Fibroblast of lung (primary cell): ENCODE results near the gene ABHD6. TPM values are rescaled to one million over a fixed set of nuclear protein-coding genes. Genes with fewer than 3 reads are reported as not detected.
"Not testable (repeated sequence)": the region's sequence is repeated elsewhere in the genome, so short reads cannot be mapped to it uniquely, and the experiment has no call there.

Experiments
- DNase-seq, 2 donors: peaks; one replicate each; pipeline versions ENCODE4 v3.0.0 to v3.0.0-alpha.2; 2010; ENCODE audit warnings: low read depth in 2 of 2
- H2AFZ ChIP-seq: 2 replicates; pipeline ENCODE4 v1.5.1; 2012; ENCODE audit warnings: low read length, control low read depth, inconsistent platforms
- H3K27ac ChIP-seq: 2 replicates; pipeline ENCODE4 v1.5.1; 2011; ENCODE audit warnings: low read length, control low read depth; ENCODE audit not compliant: insufficient read depth
- H3K27me3 ChIP-seq: 2 replicates; pipeline ENCODE4 v1.5.1; 2011; ENCODE audit warnings: mild to moderate bottlenecking, low read length; ENCODE audit not compliant: control insufficient read depth, insufficient read depth
- H3K36me3 ChIP-seq: 2 replicates; pipeline ENCODE4 v1.5.1; 2011; ENCODE audit warnings: low read length; ENCODE audit not compliant: control insufficient read depth, insufficient read depth
- H3K4me1 ChIP-seq: 2 replicates; pipeline ENCODE4 v1.5.1; 2011; ENCODE audit warnings: low read length; ENCODE audit not compliant: control insufficient read depth, insufficient read depth; ENCODE audit errors: extremely low read depth
- H3K4me2 ChIP-seq: 2 replicates; pipeline ENCODE4 v1.5.1; 2011; ENCODE audit warnings: low read length, control low read depth; ENCODE audit not compliant: insufficient read depth; ENCODE audit errors: extremely low read depth
- H3K4me3 ChIP-seq, 4 experiments: fragments of 200-600 bp in 1 of 4; sonication (generic) in 1 of 4; replicated peaks in 1 of 4; 2 replicates each; pipeline ENCODE4 v1.5.1; 2011 to 2016; ENCODE audit warnings: low read length in 4 of 4, low read depth in 3 of 4, mild to moderate bottlenecking in 3 of 4, control low read depth in 2 of 4, inconsistent platforms in 1 of 4, mixed read lengths in 1 of 4; ENCODE audit not compliant: insufficient read depth in 1 of 4; ENCODE audit errors: control extremely low read depth in 1 of 4
- H3K79me2 ChIP-seq: 2 replicates; pipeline ENCODE4 v1.5.1; 2012; ENCODE audit warnings: mild to moderate bottlenecking, low read length, inconsistent platforms; ENCODE audit not compliant: control insufficient read depth, insufficient read depth
- H3K9ac ChIP-seq: 2 replicates; pipeline ENCODE4 v1.5.1; 2011; ENCODE audit warnings: mild to moderate bottlenecking, low read length, control low read depth; ENCODE audit not compliant: insufficient read depth
- H3K9me3 ChIP-seq: 2 replicates; pipeline ENCODE4 v1.5.1; 2012; ENCODE audit warnings: low read depth, low read length; ENCODE audit not compliant: control insufficient read depth, insufficient read depth
- H4K20me1 ChIP-seq: 2 replicates; pipeline ENCODE4 v1.5.1; 2011; ENCODE audit warnings: low read length; ENCODE audit not compliant: control insufficient read depth, insufficient read depth; ENCODE audit errors: extremely low read depth
- CTCF ChIP-seq, 2 donors: IDR thresholded peaks in 1 of 2; conservative IDR thresholded peaks in 1 of 2; 1 replicate in 1 of 2; 2 replicates in 1 of 2; pipeline ENCODE4 v1.5.1; 2011 to 2012; ENCODE audit warnings: low read length in 2 of 2, control low read depth in 1 of 2, inconsistent platforms in 1 of 2, low read depth in 1 of 2, mild to moderate bottlenecking in 1 of 2
- EZH2 ChIP-seq: IDR thresholded peaks from 2 replicates; pipeline ENCODE4 v1.5.1; 2012; ENCODE audit warnings: low read length, control low read depth, mild to moderate bottlenecking; ENCODE audit errors: missing control alignments
- polyA plus RNA-seq, 2 donors: library from polyadenylated mRNA; depleted of rRNA in 1 of 2; stranded (reverse) in 1 of 2; unstranded in 1 of 2; fragments of >200 nt; gene quantifications; 2 replicates each; pipeline ENCODE4 v1.2.1, GENCODE V29; 2011 to 2012; ENCODE audit warnings: missing spikeins in 1 of 2
- total RNA-seq: library from RNA; depleted of rRNA; stranded (reverse); fragments of >200 nt; gene quantifications from 2 replicates; pipeline ENCODE4 v1.2.1, GENCODE V29; 2014

Gene ABHD6
- total and polyA plus RNA-seq, 2 donors (not counting 1 experiment from before 2014, with no cell fraction given) = 7.3 to 13.5 TPM

GRCh38 chr3:58200121-58200709, 37.4 kb upstream of the ABHD6 start:
- no peak for TF ChIP-seq EZH2
- TF ChIP-seq CTCF (conservative IDR thresholded peaks at IDR 0.05 in 1 of 2, IDR thresholded peaks at IDR 0.05 in 1 of 2; ENCODE audit: low read depth in 1 of 2, low read length in 2 of 2) = no peak
- Histone ChIP-seq H3K9ac (no peak overlapping the region), H4K20me1 (no peaks in the 10 kb centered on the region), H3K9me3 (no peaks in the 10 kb centered on the region), H3K4me2 (no peak overlapping the region), H3K4me1 (no peaks in the 10 kb centered on the region), H3K27me3 (peaks cover 8% of the 10 kb centered on the region), H3K79me2 (no peaks in the 10 kb centered on the region), H3K36me3 (no peaks in the 10 kb centered on the region), H3K4me3 (no peak overlapping the region), H3K27ac (no peak overlapping the region), H2AFZ (no peak overlapping the region)
- no peak for DNase-seq

GRCh38 chr3:58200846-58201355, 36.7 kb upstream of the ABHD6 start:
- DNase-seq = no peak
- Histone ChIP-seq H3K9me3 (no peaks in the 10 kb centered on the region), H3K79me2 (no peaks in the 10 kb centered on the region), H4K20me1 (no peaks in the 10 kb centered on the region), H3K4me2 (no peak overlapping the region), H3K27ac (no peak overlapping the region), H3K4me1 (no peaks in the 10 kb centered on the region), H3K9ac (no peak overlapping the region), H3K36me3 (no peaks in the 10 kb centered on the region), H3K4me3 (no peak overlapping the region), H2AFZ (no peak overlapping the region), H3K27me3 (peaks cover 8% of the 10 kb centered on the region)
- TF ChIP-seq EZH2 = no peak
- TF ChIP-seq CTCF (conservative IDR thresholded peaks at IDR 0.05 in 1 of 2, IDR thresholded peaks at IDR 0.05 in 1 of 2; ENCODE audit: low read depth in 1 of 2, low read length in 2 of 2) = no peak

- not testable (repeated sequence) for DNase-seq, H3K27ac ChIP-seq, H3K36me3 ChIP-seq, H3K27me3 ChIP-seq, H3K79me2 ChIP-seq, H3K9ac ChIP-seq, H4K20me1 ChIP-seq, H3K4me2 ChIP-seq, H3K4me3 ChIP-seq, H3K4me1 ChIP-seq, H2AFZ ChIP-seq, H3K9me3 ChIP-seq
Observed at GRCh38 chr3:58201451-58201850, 36.1 kb upstream of the ABHD6 start.
